Measurements from ENCODE around the gene GSC.
A peak's percentile ranks its signal among the peaks of the same experiment; 100 is the strongest.
"Not testable (repeated sequence)": the region's sequence is repeated elsewhere in the genome, so short reads cannot be mapped to it uniquely, and the experiment has no call there.

The GSC gene

GRCh38 chr14:94771158-94771905, 1.4 kb upstream of the GSC start:
- no peak for DNase-seq

GRCh38 chr14:94770815-94771157, 873 bp upstream of the GSC start:
- DNase-seq: no peak

- DNase-seq: no peak
Measured at GRCh38 chr14:94770251-94770749, 387 bp upstream of the GSC start.

- DNase-seq: no peak
Measured at GRCh38 chr14:94768521-94769390, 1.2 kb downstream of the GSC start.

GRCh38 chr14:94768141-94768520, 1.8 kb downstream of the GSC start:
- no peak for DNase-seq

GRCh38 chr14:94767321-94767878, 2.5 kb downstream of the GSC start:
- DNase-seq: no peak

GRCh38 chr14:94764573-94764972, 5.3 kb downstream of the GSC start:
- DNase-seq: no peak

- no peak for DNase-seq
Measured at GRCh38 chr14:94762431-94762830, 7.5 kb downstream of the GSC start.

GRCh38 chr14:94761997-94762377, 7.9 kb downstream of the GSC start:
- DNase-seq: no peak

- DNase-seq: no peak
Measured at GRCh38 chr14:94761348-94761996, 8.4 kb downstream of the GSC start.

GRCh38 chr14:94756310-94756882, 13.5 kb downstream of the GSC start:
- DNase-seq: no peak

GRCh38 chr14:94754391-94754942, 15.4 kb downstream of the GSC start:
- no peak for DNase-seq

- DNase-seq: no peak
Measured at GRCh38 chr14:94752591-94753436, 17.1 kb downstream of the GSC start.

- no peak for DNase-seq
Measured at GRCh38 chr14:94751956-94752355, 18.0 kb downstream of the GSC start.

GRCh38 chr14:94751321-94751720, 18.6 kb downstream of the GSC start:
- DNase-seq: no peak

GRCh38 chr14:94750371-94750770, 19.5 kb downstream of the GSC start:
- no peak for DNase-seq

- DNase-seq: peak; percentile 31
Measured at GRCh38 chr14:94748667-94749347, 21.1 kb downstream of the GSC start.

GRCh38 chr14:94747739-94748138, 22.2 kb downstream of the GSC start:
- no peak for DNase-seq

- DNase-seq: not testable (repeated sequence)
Measured at GRCh38 chr14:94747153-94747552, 22.8 kb downstream of the GSC start.

GRCh38 chr14:94746131-94746530, 23.8 kb downstream of the GSC start:
- no peak for DNase-seq

GRCh38 chr14:94738751-94739150, 31.2 kb downstream of the GSC start:
- DNase-seq: no peak
